DND-41 (cell line): ENCODE measurements around the gene SLC44A1.

Experiments used
- EZH2 ChIP-seq: IDR thresholded peaks from 3 replicates; pipeline ENCODE4 v1.6.1; 2012; ENCODE audit warnings: borderline replicate concordance, low read depth, mild to moderate bottlenecking, moderate library complexity, low read length, inconsistent platforms; ENCODE audit not compliant: severe bottlenecking
- TF ChIP-seq, protein P1 (sequence below): IDR thresholded peaks from 2 replicates; pipeline ENCODE4 v1.5.1; 2012; ENCODE audit warnings: borderline replicate concordance, low read length, moderate library complexity, mild to moderate bottlenecking; ENCODE audit not compliant: poor library complexity, severe bottlenecking; ENCODE audit errors: extremely low read depth

DNA sequence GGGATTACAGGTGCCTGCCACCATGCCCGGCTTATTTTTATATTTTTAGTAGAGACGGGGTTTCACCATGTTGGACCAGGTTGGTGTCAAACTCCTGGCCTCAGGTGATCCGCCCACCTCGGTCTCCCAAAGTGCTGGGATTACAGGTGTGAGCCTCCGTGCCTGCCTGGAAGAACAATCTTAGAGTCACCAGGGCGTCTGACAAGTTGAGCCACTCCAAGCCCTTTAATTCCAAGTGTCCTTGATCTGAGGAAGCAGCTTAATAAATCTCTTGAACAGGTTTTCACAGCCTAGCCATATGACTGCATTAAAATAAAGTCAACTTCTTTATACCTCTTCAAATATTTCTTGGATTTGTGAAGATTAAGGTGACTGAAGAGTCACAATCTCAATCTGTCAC, 31.5 kb downstream of the SLC44A1 start:
- TF ChIP-seq, protein P1, sequence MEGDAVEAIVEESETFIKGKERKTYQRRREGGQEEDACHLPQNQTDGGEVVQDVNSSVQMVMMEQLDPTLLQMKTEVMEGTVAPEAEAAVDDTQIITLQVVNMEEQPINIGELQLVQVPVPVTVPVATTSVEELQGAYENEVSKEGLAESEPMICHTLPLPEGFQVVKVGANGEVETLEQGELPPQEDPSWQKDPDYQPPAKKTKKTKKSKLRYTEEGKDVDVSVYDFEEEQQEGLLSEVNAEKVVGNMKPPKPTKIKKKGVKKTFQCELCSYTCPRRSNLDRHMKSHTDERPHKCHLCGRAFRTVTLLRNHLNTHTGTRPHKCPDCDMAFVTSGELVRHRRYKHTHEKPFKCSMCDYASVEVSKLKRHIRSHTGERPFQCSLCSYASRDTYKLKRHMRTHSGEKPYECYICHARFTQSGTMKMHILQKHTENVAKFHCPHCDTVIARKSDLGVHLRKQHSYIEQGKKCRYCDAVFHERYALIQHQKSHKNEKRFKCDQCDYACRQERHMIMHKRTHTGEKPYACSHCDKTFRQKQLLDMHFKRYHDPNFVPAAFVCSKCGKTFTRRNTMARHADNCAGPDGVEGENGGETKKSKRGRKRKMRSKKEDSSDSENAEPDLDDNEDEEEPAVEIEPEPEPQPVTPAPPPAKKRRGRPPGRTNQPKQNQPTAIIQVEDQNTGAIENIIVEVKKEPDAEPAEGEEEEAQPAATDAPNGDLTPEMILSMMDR: no peak
- no peak for TF ChIP-seq EZH2
